ENCODE results near the gene GLTPD2. TPM values are rescaled to one million over a fixed set of nuclear protein-coding genes. Genes with fewer than 3 reads are reported as not detected.
A peak's percentile ranks its signal among the peaks of the same experiment; 100 is the strongest.

The GLTPD2 gene
- total RNA-seq, 2 donors from 2014 or later = not detected

DNA sequence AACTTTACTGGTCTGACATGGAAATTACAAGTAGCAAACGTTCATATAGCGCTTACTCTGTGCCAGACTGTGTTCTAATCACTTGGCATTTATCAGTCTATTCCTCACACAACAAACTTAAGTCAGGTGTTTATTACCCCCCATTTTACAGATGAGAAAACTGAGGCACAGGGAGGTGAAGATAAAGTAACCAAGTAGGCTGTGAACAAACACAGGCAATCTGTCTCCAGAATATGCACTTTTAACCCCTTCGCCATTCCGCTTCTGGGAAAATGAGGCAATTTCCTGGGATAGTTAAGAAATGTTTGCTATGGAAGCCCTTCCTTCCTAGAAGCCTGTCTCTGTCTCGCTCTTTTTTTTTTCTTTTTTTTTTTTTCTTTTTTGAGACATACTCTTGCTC is 36.8 kb upstream of the GLTPD2 start:
- peaks cover 0 to 7% of the 10 kb centered on the region in 2 donors for H3K27me3 ChIP-seq
- DNase-seq (no peak), ATAC-seq (no peak)
- 51 to 70% methylated on average over 5 of the region's 5 CpGs for WGBS, 2 donors
- intact Hi-C loops (cut with DNase I) = no loop called here
- no peak for TF ChIP-seq POLR2A (IDR thresholded peaks at IDR 0.05)
- TF ChIP-seq, protein P1, sequence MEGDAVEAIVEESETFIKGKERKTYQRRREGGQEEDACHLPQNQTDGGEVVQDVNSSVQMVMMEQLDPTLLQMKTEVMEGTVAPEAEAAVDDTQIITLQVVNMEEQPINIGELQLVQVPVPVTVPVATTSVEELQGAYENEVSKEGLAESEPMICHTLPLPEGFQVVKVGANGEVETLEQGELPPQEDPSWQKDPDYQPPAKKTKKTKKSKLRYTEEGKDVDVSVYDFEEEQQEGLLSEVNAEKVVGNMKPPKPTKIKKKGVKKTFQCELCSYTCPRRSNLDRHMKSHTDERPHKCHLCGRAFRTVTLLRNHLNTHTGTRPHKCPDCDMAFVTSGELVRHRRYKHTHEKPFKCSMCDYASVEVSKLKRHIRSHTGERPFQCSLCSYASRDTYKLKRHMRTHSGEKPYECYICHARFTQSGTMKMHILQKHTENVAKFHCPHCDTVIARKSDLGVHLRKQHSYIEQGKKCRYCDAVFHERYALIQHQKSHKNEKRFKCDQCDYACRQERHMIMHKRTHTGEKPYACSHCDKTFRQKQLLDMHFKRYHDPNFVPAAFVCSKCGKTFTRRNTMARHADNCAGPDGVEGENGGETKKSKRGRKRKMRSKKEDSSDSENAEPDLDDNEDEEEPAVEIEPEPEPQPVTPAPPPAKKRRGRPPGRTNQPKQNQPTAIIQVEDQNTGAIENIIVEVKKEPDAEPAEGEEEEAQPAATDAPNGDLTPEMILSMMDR (IDR thresholded peaks at IDR 0.05) = no peak
- H3K4me1 ChIP-seq = no peaks in the 10 kb centered on the region
- no peaks in the 10 kb centered on the region for H3K9me3 ChIP-seq
- no peak overlapping the region for H3K27ac ChIP-seq
- H3K4me3 ChIP-seq = no peak overlapping the region
- no peaks in the 10 kb centered on the region for H3K36me3 ChIP-seq (replicated peaks in 1 of 2; ENCODE audit: insufficient read depth in 1 of 2, low read depth in 2 of 2)

DNA sequence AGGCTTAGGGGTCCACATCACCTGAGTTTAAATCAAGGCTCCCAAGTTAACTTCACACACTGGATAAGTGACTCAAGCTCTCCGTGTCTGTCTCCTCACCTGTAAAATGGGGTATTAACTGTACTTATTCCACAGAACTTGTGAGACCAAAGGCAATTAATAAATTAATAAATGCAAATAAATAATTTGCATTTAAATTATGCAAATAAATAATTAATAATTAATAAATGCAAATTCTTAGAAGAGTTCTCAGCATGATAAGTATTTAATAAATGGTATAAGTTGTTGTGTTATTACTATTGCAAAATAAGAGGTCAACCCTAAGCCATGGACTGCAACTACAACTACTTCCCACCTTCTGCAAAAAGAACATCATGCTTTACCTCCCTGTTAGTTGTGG is 35.4 kb upstream of the GLTPD2 start:
- no peak for TF ChIP-seq POLR2A (IDR thresholded peaks at IDR 0.05)
- TF ChIP-seq, protein P1 (IDR thresholded peaks at IDR 0.05) = no peak
- peaks cover 0 to 7% of the 10 kb centered on the region in 2 donors for H3K27me3 ChIP-seq

DNA sequence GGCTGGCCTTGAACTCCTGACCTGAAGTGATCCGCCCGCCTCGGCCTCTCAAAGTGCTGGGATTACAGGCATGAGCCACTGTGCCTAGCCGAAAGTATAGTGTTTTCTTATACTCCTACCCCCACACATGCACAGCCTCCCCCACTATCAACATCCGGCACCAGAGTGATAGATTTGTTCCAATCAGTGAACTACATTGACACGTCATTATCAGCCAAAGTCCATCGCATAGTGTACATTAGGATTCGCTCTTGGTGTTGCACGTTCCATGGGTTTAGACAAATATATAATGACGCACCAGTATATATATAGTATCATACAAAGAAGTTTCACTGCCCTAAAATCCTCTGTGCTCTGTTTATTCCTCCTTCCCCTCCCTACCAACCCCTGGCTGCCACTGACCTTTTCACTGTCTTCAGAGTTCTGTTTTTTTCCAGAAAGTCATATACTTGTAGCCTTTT is 29.0 kb upstream of the GLTPD2 start:
- H3K4me1 ChIP-seq = no peaks in the 10 kb centered on the region
- no peaks in the 10 kb centered on the region for H3K9me3 ChIP-seq
- no peaks in the 10 kb centered on the region for H3K36me3 ChIP-seq (replicated peaks in 1 of 2; ENCODE audit: insufficient read depth in 1 of 2, low read depth in 2 of 2)
- DNase-seq (no peak), ATAC-seq (no peak)
- H3K27me3 ChIP-seq = no peaks in the 10 kb centered on the region
- intact Hi-C loops (cut with DNase I) = no loop called here
- H3K4me3 ChIP-seq = no peak overlapping the region
- TF ChIP-seq, protein P1 (IDR thresholded peaks at IDR 0.05) = no peak
- TF ChIP-seq POLR2A (IDR thresholded peaks at IDR 0.05) = no peak
- 50 to 51% methylated on average over 10 of the region's 10 CpGs for WGBS, 2 donors
- no peak overlapping the region for H3K27ac ChIP-seq

More for the DNA sequence above, 35.4 kb upstream of the GLTPD2 start:
- Histone ChIP-seq H3K36me3 (replicated peaks in 1 of 2; ENCODE audit: insufficient read depth in 1 of 2, low read depth in 2 of 2) (no peaks in the 10 kb centered on the region), H3K9me3 (no peaks in the 10 kb centered on the region), H3K4me3 (no peak overlapping the region), H3K4me1 (no peaks in the 10 kb centered on the region), H3K27ac (no peak overlapping the region)
- intact Hi-C loops (cut with DNase I) = no loop called here
- DNase-seq (no peak), ATAC-seq (no peak)
- 68 to 69% methylated on average over 1 of the region's 1 CpG for WGBS, 2 donors

DNA sequence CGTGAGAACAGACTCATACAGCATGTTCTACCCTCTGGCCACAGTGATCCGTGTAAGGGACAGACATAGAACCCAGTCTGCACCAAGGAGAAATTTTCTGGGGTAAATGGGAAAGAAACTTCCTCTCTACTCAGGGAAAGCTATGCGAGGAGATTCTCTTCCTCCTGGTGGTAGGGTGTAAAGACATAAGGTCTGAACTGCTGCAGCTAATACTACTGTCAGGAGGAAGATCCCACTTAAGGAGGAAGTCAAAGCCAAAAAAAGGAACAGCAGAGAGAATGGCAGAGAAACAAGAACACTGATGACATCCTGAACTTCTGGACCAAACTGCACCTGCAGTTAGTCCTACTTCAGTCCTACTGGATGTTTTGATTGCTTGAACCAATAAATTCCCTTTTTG is 24.2 kb upstream of the GLTPD2 start:
- Histone ChIP-seq H3K27me3 (no peaks in the 10 kb centered on the region), H3K4me3 (no peak overlapping the region), H3K4me1 (no peaks in the 10 kb centered on the region), H3K27ac (peak overlapping the region in 1 of 4 donors; percentile 71), H3K36me3 (replicated peaks in 1 of 2; ENCODE audit: insufficient read depth in 1 of 2, low read depth in 2 of 2) (no peaks in the 10 kb centered on the region), H3K9me3 (no peaks in the 10 kb centered on the region)
- no peak for ATAC-seq
- peak in 1 of 3 donors; percentile 32 for TF ChIP-seq POLR2A (IDR thresholded peaks at IDR 0.05)
- TF ChIP-seq, protein P1 (IDR thresholded peaks at IDR 0.05) = no peak
- intact Hi-C loops (cut with DNase I) = no loop called here
- WGBS, 2 donors = 50 to 61% methylated on average over 3 of the region's 3 CpGs
- no peak for DNase-seq

DNA sequence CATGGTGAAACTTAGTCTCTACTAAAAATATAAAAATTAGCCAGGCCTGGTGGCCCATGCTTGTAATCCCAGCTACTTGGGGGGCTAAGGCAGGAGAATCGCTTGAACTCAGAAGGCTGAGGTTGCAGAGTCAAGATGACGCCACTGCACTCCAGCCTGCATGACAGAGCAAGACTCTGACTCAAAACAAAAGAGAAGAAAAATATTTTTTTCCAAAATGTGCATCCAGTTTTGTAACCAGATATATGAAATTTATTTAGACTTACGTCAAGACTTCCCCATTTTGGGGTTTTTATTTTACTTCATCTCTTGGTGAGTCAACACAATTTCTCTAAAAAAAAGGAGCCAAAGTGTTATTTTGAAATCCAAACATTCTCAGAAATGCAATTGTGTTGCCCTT is 22.6 kb upstream of the GLTPD2 start:
- no peaks in the 10 kb centered on the region for H3K9me3 ChIP-seq
- H3K4me3 ChIP-seq = no peak overlapping the region
- H3K4me1 ChIP-seq = no peaks in the 10 kb centered on the region
- H3K36me3 ChIP-seq (replicated peaks in 1 of 2; ENCODE audit: insufficient read depth in 1 of 2, low read depth in 2 of 2) = no peaks in the 10 kb centered on the region
- WGBS, 2 donors = 83% methylated on average over 3 of the region's 3 CpGs
- DNase-seq (peak in 1 of 4 donors; percentile 59), ATAC-seq (no peak)
- H3K27ac ChIP-seq = peak overlapping the region in 1 of 4 donors; percentile 75
- no peak for TF ChIP-seq POLR2A (IDR thresholded peaks at IDR 0.05)
- TF ChIP-seq, protein P1 (IDR thresholded peaks at IDR 0.05) = no peak
- intact Hi-C loops (cut with DNase I) = no loop called here
- H3K27me3 ChIP-seq = no peaks in the 10 kb centered on the region

All from body of pancreas (tissue), 4 donors.